Urinary bladder (tissue), 4 donors: ENCODE results near the gene TECR. TPM values are rescaled to one million over a fixed set of nuclear protein-coding genes. Genes with fewer than 3 reads are reported as not detected.
"Not testable (repeated sequence)": the region's sequence is repeated elsewhere in the genome, so short reads cannot be mapped to it uniquely, and the experiment has no call there.

ENCODE experiments used
- DNase-seq: peaks from one replicate; pipeline ENCODE4 v3.0.0-alpha.2; 2015; ENCODE audit errors: extremely low spot score
- H3K27ac ChIP-seq: one replicate; pipeline ENCODE4 v1.5.1; 2013; ENCODE audit warnings: low read depth, mild to moderate bottlenecking, moderate library complexity
- H3K36me3 ChIP-seq: one replicate; pipeline ENCODE4 v1.6.1; 2013; ENCODE audit warnings: mild to moderate bottlenecking, moderate library complexity; ENCODE audit not compliant: insufficient read depth
- H3K4me1 ChIP-seq: one replicate; pipeline ENCODE4 v1.6.1; 2013; ENCODE audit warnings: mild to moderate bottlenecking, moderate library complexity; ENCODE audit not compliant: insufficient read depth
- H3K4me3 ChIP-seq: one replicate; pipeline ENCODE4 v1.5.1; 2013; ENCODE audit warnings: low read depth, low read length
- WGBS: extraction: QIAGEN DNeasy Blood & Tissue Kit; methylation state at CpG from one replicate; pipeline ENCODE4 v1.1.7; 2013; 5-methylcytosine and 5-hydroxymethylcytosine counted together
- polyA plus RNA-seq: library from polyadenylated mRNA; stranded (reverse); fragments of 200-250 nt; gene quantifications from one replicate; pipeline ENCODE4 v1.2.3, GENCODE V29; 2013
- total RNA-seq: library from RNA; depleted of rRNA; stranded (reverse); fragments of >200 nt; gene quantifications from one replicate; pipeline ENCODE4 v1.2.3, GENCODE V29; 2014
- donor health status: healthy with polysubstance abuse.
- donor health status: healthy.

The TECR gene
- total and polyA plus RNA-seq, 2 donors: 17.6 to 98.2 TPM

GRCh38 chr19:14554382-14554812 is 25.0 kb downstream of the TECR start:
- DNase-seq: no peak
- no peak overlapping the region for H3K27ac ChIP-seq
- H3K36me3 ChIP-seq: no peaks in the 10 kb centered on the region
- WGBS: 59% methylated on average over 6 of the region's 6 CpGs
- H3K4me3 ChIP-seq: no peak overlapping the region
- H3K4me1 ChIP-seq: no peaks in the 10 kb centered on the region

- DNase-seq: no peak
- H3K27ac ChIP-seq: no peak overlapping the region
- H3K4me3 ChIP-seq: no peak overlapping the region
- no peaks in the 10 kb centered on the region for H3K4me1 ChIP-seq
- H3K36me3 ChIP-seq: no peaks in the 10 kb centered on the region
- 85% methylated on average over 12 of the region's 12 CpGs for WGBS
Measured at GRCh38 chr19:14555918-14556661, 26.7 kb downstream of the TECR start.

- Histone ChIP-seq H3K4me3 (no peak overlapping the region), H3K27ac (no peak overlapping the region), H3K36me3 (no peaks in the 10 kb centered on the region), H3K4me1 (peaks cover 3% of the 10 kb centered on the region)
- no peak for DNase-seq
- 10% methylated on average over 18 of the region's 18 CpGs for WGBS
Measured at GRCh38 chr19:14556662-14557188, 27.3 kb downstream of the TECR start.

GRCh38 chr19:14558370-14559066 is 29.1 kb downstream of the TECR start:
- DNase-seq: no peak
- 78% methylated on average over 23 of the region's 23 CpGs for WGBS
- Histone ChIP-seq H3K4me3 (no peak overlapping the region), H3K36me3 (no peaks in the 10 kb centered on the region), H3K27ac (no peak overlapping the region), H3K4me1 (peaks cover 4% of the 10 kb centered on the region)

DNA sequence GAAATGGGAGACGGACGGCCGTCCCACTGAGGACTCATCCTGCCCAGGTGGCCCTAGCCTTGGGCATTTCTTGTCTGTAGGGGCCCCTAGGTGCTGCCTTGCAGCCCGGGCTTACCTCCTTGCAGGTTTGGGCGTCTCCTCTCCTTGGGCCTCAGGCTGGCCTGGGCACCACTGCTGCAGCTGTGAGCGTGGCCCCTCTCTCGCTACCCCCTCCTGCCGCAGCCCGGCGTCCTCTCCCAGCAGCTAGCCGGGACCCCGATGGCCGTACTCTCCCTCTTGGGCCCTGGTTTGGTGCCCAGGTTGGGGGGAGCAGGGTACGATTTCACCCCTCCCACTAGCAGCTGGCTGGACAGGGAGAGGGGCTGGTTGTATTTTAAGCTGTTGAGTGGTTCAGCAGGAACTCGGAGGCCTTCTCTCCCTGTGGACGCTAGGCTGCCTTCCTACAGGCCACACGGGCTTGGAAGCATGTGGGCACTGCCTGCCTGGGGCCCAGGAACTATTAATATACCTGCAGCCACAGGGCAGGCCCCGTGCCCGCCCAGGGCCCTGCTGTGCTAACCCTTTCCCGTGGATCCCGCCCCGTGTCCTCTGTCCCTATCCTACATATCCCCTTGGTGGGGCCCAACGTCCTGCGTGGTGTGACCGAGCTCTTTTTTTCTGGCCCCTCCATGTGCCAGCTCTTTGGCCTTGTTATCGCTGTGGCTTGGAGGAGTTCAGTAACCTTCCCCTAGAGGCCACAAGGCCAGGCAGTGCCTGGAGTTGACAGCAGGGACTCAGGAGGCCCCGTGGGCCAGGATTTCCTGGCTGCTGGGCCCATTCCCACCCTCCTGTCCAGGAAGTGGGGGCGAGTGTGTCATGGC is 30.8 kb downstream of the TECR start:
- Histone ChIP-seq H3K27ac (no peak overlapping the region), H3K36me3 (no peaks in the 10 kb centered on the region), H3K4me1 (peaks cover 4% of the 10 kb centered on the region), H3K4me3 (no peak overlapping the region)
- WGBS: 78% methylated on average over 28 of the region's 28 CpGs
- DNase-seq: no peak

GRCh38 chr19:14560776-14561108 is 31.3 kb downstream of the TECR start:
- WGBS: 86% methylated on average over 6 of the region's 6 CpGs
- Histone ChIP-seq H3K4me3 (no peak overlapping the region), H3K4me1 (peaks cover 4% of the 10 kb centered on the region), H3K36me3 (no peaks in the 10 kb centered on the region), H3K27ac (no peak overlapping the region)
- no peak for DNase-seq

GRCh38 chr19:14561249-14561648 is 31.9 kb downstream of the TECR start:
- Histone ChIP-seq H3K36me3 (no peaks in the 10 kb centered on the region), H3K4me3 (no peak overlapping the region), H3K4me1 (peaks cover 4% of the 10 kb centered on the region), H3K27ac (no peak overlapping the region)
- WGBS: 80% methylated on average over 8 of the region's 8 CpGs
- DNase-seq: no peak

- Histone ChIP-seq H3K36me3 (no peaks in the 10 kb centered on the region), H3K4me1 (peaks cover 4% of the 10 kb centered on the region), H3K27ac (no peak overlapping the region), H3K4me3 (no peak overlapping the region)
- no peak for DNase-seq
- WGBS: 70% methylated on average over 22 of the region's 22 CpGs
Measured at GRCh38 chr19:14561847-14562351, 32.5 kb downstream of the TECR start.

DNA sequence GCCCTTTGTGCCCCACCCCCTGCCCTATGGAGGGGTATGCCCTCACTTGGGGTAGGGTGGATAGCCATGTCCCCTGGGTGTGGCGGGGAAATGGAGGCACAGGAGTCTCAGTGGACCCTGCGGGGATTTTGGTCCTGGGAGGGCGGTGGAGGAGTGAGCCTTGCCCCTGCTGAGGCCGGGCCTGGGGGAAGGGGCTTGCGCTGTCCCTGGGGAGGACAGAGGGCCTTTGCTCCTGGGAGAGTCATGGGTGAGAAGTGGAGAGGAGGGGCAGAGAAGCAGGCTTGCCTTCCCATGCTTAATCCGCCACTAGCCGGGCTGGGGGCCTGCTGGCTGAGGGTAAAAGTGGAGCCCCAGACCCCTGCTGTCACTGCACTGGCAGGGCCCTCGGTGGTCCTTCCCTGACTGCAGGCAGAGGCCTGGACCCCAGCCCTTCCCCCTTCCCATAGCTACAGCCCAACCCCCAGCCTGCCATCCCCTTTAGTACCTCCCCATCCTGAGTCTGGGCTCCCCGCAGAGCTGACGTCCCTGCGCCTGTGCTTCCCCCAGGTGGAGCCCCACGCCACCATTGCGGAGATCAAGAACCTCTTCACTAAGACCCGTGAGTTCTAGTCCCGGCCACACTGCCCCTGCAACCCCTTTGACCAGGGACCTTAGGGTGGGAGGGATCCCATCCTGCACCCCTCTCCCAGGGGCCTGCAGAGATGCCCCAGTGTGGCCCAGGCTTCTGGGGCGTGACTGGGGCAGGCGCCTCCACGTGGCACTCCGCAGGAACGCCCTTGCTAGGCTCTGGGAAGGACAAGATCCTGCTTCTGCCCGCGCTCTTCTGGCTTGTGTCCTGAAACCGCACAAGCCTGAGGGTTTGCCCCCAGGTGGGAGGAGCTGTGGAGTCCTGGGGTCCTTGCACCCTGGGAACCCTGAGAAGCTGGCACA is 33.5 kb downstream of the TECR start:
- no peak for DNase-seq
- Histone ChIP-seq H3K36me3 (no peaks in the 10 kb centered on the region), H3K27ac (no peak overlapping the region), H3K4me1 (peaks cover 4% of the 10 kb centered on the region), H3K4me3 (no peak overlapping the region)
- WGBS: 81% methylated on average over 23 of the region's 23 CpGs

DNA sequence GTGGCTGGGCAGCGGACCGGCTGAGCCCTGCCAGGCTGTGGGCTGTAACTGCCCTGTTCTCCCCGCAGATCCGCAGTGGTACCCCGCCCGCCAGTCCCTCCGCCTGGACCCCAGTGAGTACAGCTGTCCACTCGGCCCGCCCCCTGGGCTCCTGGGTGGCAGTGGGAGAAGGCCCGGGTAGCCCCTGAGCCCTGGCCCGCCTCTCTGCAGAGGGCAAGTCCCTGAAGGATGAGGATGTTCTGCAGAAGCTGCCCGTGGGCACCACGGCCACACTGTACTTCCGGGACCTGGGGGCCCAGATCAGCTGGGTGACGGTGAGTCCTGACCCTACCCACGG is 34.2 kb downstream of the TECR start:
- no peaks in the 10 kb centered on the region for H3K36me3 ChIP-seq

GRCh38 chr19:14563989-14564651 is 34.7 kb downstream of the TECR start:
- WGBS: 71% methylated on average over 33 of the region's 33 CpGs
- no peak overlapping the region for H3K27ac ChIP-seq

More for the DNA sequence above, 34.2 kb downstream of the TECR start:
- no peak for DNase-seq
- H3K4me3 ChIP-seq: no peak overlapping the region
- peaks cover 4% of the 10 kb centered on the region for H3K4me1 ChIP-seq
- H3K27ac ChIP-seq: no peak overlapping the region
- 91% methylated on average over 16 of the region's 16 CpGs for WGBS

GRCh38 chr19:14564652-14565297 is 35.4 kb downstream of the TECR start:
- H3K4me1 ChIP-seq, H3K36me3 ChIP-seq, H3K27ac ChIP-seq: not testable (repeated sequence)

More at GRCh38 chr19:14563989-14564651, 34.7 kb downstream of the TECR start:
- H3K4me1 ChIP-seq: peaks cover 4% of the 10 kb centered on the region
- H3K36me3 ChIP-seq: no peaks in the 10 kb centered on the region
- no peak for DNase-seq
- H3K4me3 ChIP-seq: no peak overlapping the region

More at GRCh38 chr19:14564652-14565297, 35.4 kb downstream of the TECR start:
- 77% methylated on average over 22 of the region's 22 CpGs for WGBS
- not testable (repeated sequence) for DNase-seq, H3K4me3 ChIP-seq
